Measurements from ENCODE around the gene POLG2. TPM values are rescaled to one million over a fixed set of nuclear protein-coding genes. Genes with fewer than 3 reads are reported as not detected.

The POLG2 gene
- polyA plus RNA-seq, 1 donor from 2014 or later: 16.9 TPM

DNA sequence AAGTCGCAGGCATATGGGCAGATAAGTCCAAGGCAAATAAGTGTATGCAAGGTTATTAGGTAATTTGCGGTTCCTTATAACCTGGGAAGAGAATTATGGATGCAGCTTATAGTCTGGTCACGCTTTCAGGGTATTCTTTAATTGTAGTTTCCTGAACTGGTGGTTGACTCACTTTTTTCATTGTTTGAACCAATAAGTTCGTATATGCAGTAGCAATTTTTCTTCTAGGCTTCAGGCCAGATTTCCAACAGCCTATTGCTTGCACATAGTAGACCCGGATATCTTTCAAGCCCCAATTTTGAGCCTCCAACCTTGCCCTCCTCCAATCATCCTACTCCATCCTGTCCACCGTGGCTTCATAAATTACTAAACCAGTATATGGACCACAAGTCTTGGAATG, 22.7 kb upstream of the POLG2 start:
- Histone ChIP-seq H3K4me3 (ENCODE audit: low read length) (no peak overlapping the region), H3K27me3 (ENCODE audit: insufficient read depth, low read depth, low read length) (no peaks in the 10 kb centered on the region), H3K79me2 (replicated peaks; ENCODE audit: insufficient read depth, low read length) (peaks cover 9% of the 10 kb centered on the region), H3K36me3 (ENCODE audit: insufficient read depth, low read length) (peaks cover 14% of the 10 kb centered on the region), H3K4me2 (ENCODE audit: low read length) (no peak overlapping the region), H3K9me2 (ENCODE audit: insufficient read depth, low read length) (no peaks in the 10 kb centered on the region), H3K9ac (ENCODE audit: low read length) (no peak overlapping the region), H3K27ac (ENCODE audit: low read length) (no peak overlapping the region), H3K9me3 (ENCODE audit: low read length) (no peaks in the 10 kb centered on the region), H2AFZ (ENCODE audit: low read depth, low read length) (no peak overlapping the region), H3F3A (ENCODE audit: insufficient read depth, low read length, poor library complexity, severe bottlenecking) (no peaks in the 10 kb centered on the region), H4K20me1 (ENCODE audit: insufficient read depth) (peaks cover 4% of the 10 kb centered on the region)
- TF ChIP-seq POLR2AphosphoS5 (IDR thresholded peaks at IDR 0.05) (no peak), TAF1 (IDR thresholded peaks at IDR 0.05; ENCODE audit: low read depth) (no peak), EZH2 (IDR thresholded peaks at IDR 0.05; ENCODE audit: borderline replicate concordance, insufficient read depth, low read length, poor library complexity, severe bottlenecking) (no peak), EP300 (conservative IDR thresholded peaks at IDR 0.05; ENCODE audit: poor library complexity, severe bottlenecking) (no peak), SMC3 (conservative IDR thresholded peaks at IDR 0.05; ENCODE audit: poor library complexity) (no peak), REST (IDR thresholded peaks at IDR 0.05; ENCODE audit: borderline replicate concordance) (no peak), RAD21 (conservative IDR thresholded peaks at IDR 0.05) (no peak), MXI1 (conservative IDR thresholded peaks at IDR 0.05; ENCODE audit: poor library complexity, severe bottlenecking) (no peak), CTCF (IDR thresholded peaks at IDR 0.05; ENCODE audit: poor library complexity, severe bottlenecking) (no peak)

DNA sequence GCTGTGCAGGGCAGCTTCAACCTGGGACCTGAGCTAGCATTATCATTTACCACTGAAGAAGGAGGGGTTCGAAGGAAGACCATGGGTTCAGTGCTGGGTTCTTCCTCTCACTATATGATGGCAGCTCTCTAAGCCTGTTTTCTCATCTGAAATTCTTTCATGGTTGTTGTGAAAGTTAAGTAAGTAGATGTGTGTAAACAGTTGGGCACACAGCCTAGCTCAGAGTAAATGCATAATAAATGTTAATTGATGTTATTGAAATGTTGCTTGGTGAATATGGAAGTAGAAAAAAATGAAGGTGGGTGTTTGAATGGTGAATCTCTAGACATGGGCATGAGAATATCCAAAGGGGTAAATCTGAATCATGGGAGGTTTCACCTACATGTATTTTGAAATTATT, 19.0 kb upstream of the POLG2 start:
- Histone ChIP-seq H3K36me3 (ENCODE audit: insufficient read depth, low read length) (peaks cover 11% of the 10 kb centered on the region), H2AFZ (ENCODE audit: low read depth, low read length) (no peak overlapping the region), H3K4me3 (ENCODE audit: low read length) (no peak overlapping the region), H3K79me2 (replicated peaks; ENCODE audit: insufficient read depth, low read length) (peaks cover 18% of the 10 kb centered on the region), H3K27me3 (ENCODE audit: insufficient read depth, low read depth, low read length) (no peaks in the 10 kb centered on the region), H3K9me3 (ENCODE audit: low read length) (no peaks in the 10 kb centered on the region), H4K20me1 (ENCODE audit: insufficient read depth) (peaks cover 13% of the 10 kb centered on the region), H3K27ac (ENCODE audit: low read length) (no peak overlapping the region), H3K4me2 (ENCODE audit: low read length) (no peak overlapping the region), H3F3A (ENCODE audit: insufficient read depth, low read length, poor library complexity, severe bottlenecking) (no peaks in the 10 kb centered on the region), H3K9ac (ENCODE audit: low read length) (no peak overlapping the region), H3K9me2 (ENCODE audit: insufficient read depth, low read length) (no peaks in the 10 kb centered on the region)
- TF ChIP-seq POLR2AphosphoS5 (IDR thresholded peaks at IDR 0.05) (no peak), SMC3 (conservative IDR thresholded peaks at IDR 0.05; ENCODE audit: poor library complexity) (no peak), TAF1 (IDR thresholded peaks at IDR 0.05; ENCODE audit: low read depth) (no peak), REST (IDR thresholded peaks at IDR 0.05; ENCODE audit: borderline replicate concordance) (no peak), MXI1 (conservative IDR thresholded peaks at IDR 0.05; ENCODE audit: poor library complexity, severe bottlenecking) (no peak), EZH2 (IDR thresholded peaks at IDR 0.05; ENCODE audit: borderline replicate concordance, insufficient read depth, low read length, poor library complexity, severe bottlenecking) (no peak), CTCF (IDR thresholded peaks at IDR 0.05; ENCODE audit: poor library complexity, severe bottlenecking) (no peak), RAD21 (conservative IDR thresholded peaks at IDR 0.05) (no peak), EP300 (conservative IDR thresholded peaks at IDR 0.05; ENCODE audit: poor library complexity, severe bottlenecking) (no peak)
